ENCODE measurements around the gene USP6.
"Not testable (repeated sequence)": the region's sequence is repeated elsewhere in the genome, so short reads cannot be mapped to it uniquely, and the experiment has no call there.

DNA sequence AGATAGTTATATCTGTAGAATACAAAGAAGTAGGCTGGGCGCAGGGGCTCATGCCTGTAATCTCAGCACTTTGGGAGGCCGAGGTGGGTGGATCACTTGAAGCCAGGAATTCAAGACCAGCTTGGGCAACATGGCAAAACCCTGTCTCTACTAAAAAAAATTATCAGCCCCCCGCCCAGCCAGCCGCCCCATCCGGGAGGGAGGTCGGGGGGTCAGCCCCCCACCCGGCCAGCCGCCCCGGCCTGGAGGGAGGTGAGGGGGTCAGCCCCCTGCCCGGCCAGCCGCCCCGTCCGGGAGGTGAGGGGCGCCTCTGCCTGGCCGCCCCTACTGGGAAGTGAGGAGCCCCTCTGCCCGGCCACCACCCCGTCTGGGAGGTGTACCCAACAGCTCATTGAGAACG is 27.0 kb downstream of the USP6 start:
- TF ChIP-seq, protein P1, sequence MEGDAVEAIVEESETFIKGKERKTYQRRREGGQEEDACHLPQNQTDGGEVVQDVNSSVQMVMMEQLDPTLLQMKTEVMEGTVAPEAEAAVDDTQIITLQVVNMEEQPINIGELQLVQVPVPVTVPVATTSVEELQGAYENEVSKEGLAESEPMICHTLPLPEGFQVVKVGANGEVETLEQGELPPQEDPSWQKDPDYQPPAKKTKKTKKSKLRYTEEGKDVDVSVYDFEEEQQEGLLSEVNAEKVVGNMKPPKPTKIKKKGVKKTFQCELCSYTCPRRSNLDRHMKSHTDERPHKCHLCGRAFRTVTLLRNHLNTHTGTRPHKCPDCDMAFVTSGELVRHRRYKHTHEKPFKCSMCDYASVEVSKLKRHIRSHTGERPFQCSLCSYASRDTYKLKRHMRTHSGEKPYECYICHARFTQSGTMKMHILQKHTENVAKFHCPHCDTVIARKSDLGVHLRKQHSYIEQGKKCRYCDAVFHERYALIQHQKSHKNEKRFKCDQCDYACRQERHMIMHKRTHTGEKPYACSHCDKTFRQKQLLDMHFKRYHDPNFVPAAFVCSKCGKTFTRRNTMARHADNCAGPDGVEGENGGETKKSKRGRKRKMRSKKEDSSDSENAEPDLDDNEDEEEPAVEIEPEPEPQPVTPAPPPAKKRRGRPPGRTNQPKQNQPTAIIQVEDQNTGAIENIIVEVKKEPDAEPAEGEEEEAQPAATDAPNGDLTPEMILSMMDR (conservative IDR thresholded peaks at IDR 0.05; ENCODE audit: low read depth, low read length): not testable (repeated sequence)
- TF ChIP-seq EZH2phosphoT487 (IDR thresholded peaks at IDR 0.05; ENCODE audit: borderline replicate concordance, low read length): not testable (repeated sequence)
